ENCODE data around the gene PTCRA.
"Not testable (repeated sequence)": the region's sequence is repeated elsewhere in the genome, so short reads cannot be mapped to it uniquely, and the experiment has no call there.

Gene PTCRA

GRCh38 chr6:42915732-42916131 is at the start of gene PTCRA:
Gene PTCRA (plus strand): TSS chr6:42916053. CDS start chr6:42916070, 17 bp downstream.
- DNase-seq (ENCODE audit: low read depth in 2 of 2), result no peak

GRCh38 chr6:42870145-42870936 is 45.5 kb upstream of the PTCRA start:
- no peak for DNase-seq (ENCODE audit: low read depth in 2 of 2)

GRCh38 chr6:42871711-42872110 is 44.1 kb upstream of the PTCRA start:
- DNase-seq (ENCODE audit: low read depth in 2 of 2), result no peak

- DNase-seq (ENCODE audit: low read depth in 2 of 2), result no peak
Observed at GRCh38 chr6:42873313-42873712, 42.5 kb upstream of the PTCRA start.

- DNase-seq (ENCODE audit: low read depth in 2 of 2), result no peak
Observed at GRCh38 chr6:42877695-42878094, 38.2 kb upstream of the PTCRA start.

GRCh38 chr6:42879372-42880239 is 36.2 kb upstream of the PTCRA start, which contains the start of gene RPL7L1:
Gene RPL7L1 (plus strand): TSS chr6:42879616. CDS start chr6:42879911, 295 bp downstream.
- DNase-seq (ENCODE audit: low read depth in 2 of 2), result peak; percentile 55 to 64

- DNase-seq (ENCODE audit: low read depth in 2 of 2), result not testable (repeated sequence)
Observed at GRCh38 chr6:42880240-42880817, 35.5 kb upstream of the PTCRA start.

GRCh38 chr6:42880871-42881270 is 35.0 kb upstream of the PTCRA start:
- DNase-seq (ENCODE audit: low read depth in 2 of 2), result not testable (repeated sequence)

GRCh38 chr6:42885702-42886101 is 30.2 kb upstream of the PTCRA start:
- no peak for DNase-seq (ENCODE audit: low read depth in 2 of 2)

GRCh38 chr6:42888201-42888600 is 27.7 kb upstream of the PTCRA start:
- DNase-seq (ENCODE audit: low read depth in 2 of 2), result not testable (repeated sequence)

GRCh38 chr6:42889815-42890214 is 26.0 kb upstream of the PTCRA start:
- no peak for DNase-seq (ENCODE audit: low read depth in 2 of 2)

- DNase-seq (ENCODE audit: low read depth in 2 of 2), result peak; percentile 91 to 93
Observed at GRCh38 chr6:42890311-42891198, 25.3 kb upstream of the PTCRA start.

- DNase-seq (ENCODE audit: low read depth in 2 of 2), result no peak
Observed at GRCh38 chr6:42891199-42891722, 24.6 kb upstream of the PTCRA start.

GRCh38 chr6:42894041-42894828 is 21.6 kb upstream of the PTCRA start:
- not testable (repeated sequence) for DNase-seq (ENCODE audit: low read depth in 2 of 2)

GRCh38 chr6:42896178-42896719 is 19.6 kb upstream of the PTCRA start:
- DNase-seq (ENCODE audit: low read depth in 2 of 2), result no peak

- DNase-seq (ENCODE audit: low read depth in 2 of 2), result no peak
Observed at GRCh38 chr6:42898891-42899361, 16.9 kb upstream of the PTCRA start.

GRCh38 chr6:42899871-42900270 is 16.0 kb upstream of the PTCRA start:
- DNase-seq (ENCODE audit: low read depth in 2 of 2), result no peak

- peak; percentile 47 to 50 for DNase-seq (ENCODE audit: low read depth in 2 of 2)
Observed at GRCh38 chr6:42901538-42901957, 14.3 kb upstream of the PTCRA start.

- DNase-seq (ENCODE audit: low read depth in 2 of 2), result not testable (repeated sequence)
Observed at GRCh38 chr6:42902429-42903263, 13.2 kb upstream of the PTCRA start.

All from fibroblast of skin of left biceps (primary cell).